Head of caudate nucleus (tissue), 42 donors: ENCODE data around the gene RABAC1.
"Not testable (repeated sequence)": the region's sequence is repeated elsewhere in the genome, so short reads cannot be mapped to it uniquely, and the experiment has no call there.

Source experiments
- DNase-seq, 42 donors: peaks; one replicate each; pipeline versions ENCODE4 v3.0.0 to v3.0.0-alpha.2; 2020 to 2021; ENCODE audit warnings: mixed read lengths in 7 of 42
- intact Hi-C: fragments of 100-400 bp; cut with DNase I; formaldehyde crosslinking; loops from one replicate; pipeline ENCODE4 v1.15.0; 2022

The RABAC1 gene

DNA sequence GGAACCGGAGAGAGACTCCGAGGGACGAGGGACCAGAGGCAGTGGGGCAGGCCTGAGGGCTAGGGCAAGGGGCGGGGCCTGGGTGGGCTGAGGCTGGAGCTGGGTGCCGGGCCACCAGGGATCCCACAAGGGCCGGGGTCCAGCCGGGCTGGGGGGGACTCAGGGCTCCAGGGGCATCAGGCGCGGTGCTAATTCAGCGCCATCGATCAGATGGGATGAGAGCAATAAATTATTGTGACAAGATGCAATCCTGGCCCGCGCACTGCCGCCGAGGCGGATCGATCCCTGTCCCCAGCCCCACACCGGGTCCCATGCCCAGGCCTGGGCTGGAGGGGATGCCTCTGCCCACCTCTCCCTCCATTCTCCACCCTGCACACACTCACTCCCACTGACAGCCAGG, 36.5 kb downstream of the RABAC1 start:
- no peak for DNase-seq
- intact Hi-C loops = no loop called here

GRCh38 chr19:41921577-41922576, 37.2 kb downstream of the RABAC1 start:
- no peak for DNase-seq

DNA sequence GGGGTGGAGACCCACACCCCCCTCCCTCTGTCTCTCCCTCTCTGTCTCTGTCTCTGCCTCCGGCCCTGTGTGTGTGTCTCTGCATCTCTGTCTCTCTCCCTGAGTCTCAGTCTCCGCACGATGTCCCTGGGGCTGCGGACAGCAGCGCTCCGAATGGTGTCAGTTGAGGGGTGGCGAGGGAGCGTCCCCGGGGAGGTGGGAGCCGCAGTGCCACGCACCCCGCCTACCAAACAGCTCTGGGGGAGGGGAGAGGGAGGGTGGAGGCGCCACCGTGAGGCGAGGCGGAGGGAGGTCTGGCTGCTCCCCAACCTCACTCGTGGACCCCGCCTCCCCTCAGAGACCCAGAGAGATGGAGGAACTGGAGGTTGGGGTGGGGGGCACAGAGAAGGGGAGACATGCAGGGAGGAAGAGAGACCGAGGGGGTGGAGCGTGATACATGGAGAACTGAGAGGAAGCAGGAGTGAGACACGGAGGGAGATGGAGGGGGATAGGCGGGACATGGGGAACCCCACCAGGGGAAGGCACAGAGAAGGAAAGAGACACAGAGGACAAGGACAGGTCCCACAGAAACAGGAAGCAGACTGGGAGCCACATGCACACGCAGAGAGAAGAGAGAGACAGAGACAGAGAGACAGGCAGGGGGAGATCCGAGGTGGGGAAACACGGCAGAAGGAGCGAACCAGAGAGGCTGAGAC, 38.1 kb downstream of the RABAC1 start:
- no peak for DNase-seq
- intact Hi-C loops = no loop called here

More at GRCh38 chr19:41921577-41922576, 37.2 kb downstream of the RABAC1 start:
- intact Hi-C loops = no loop called here

GRCh38 chr19:41919948-41920712, 39.0 kb downstream of the RABAC1 start:
- DNase-seq = no peak
- intact Hi-C loops = no loop called here

DNA sequence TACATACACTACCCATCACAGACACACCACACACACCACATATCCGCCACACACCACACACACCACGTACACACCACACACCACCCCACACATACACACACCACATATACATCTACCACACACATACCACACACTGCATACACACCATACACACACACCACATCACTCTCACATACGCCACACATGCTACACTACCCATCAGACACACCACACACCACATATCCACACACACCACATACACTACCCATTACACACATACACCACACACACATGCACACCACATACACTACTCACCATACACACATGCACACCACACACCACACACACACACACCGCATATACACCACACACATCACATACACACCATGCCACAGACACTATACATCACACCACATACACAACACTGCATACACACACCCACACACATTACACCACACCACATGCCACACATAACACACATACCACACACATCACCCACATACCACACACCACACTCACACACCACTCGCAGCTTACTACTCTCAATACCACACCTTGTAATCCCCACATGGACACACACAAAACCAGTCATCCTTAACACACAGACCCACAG, 40.4 kb downstream of the RABAC1 start:
- intact Hi-C loops = no loop called here
- DNase-seq = no peak

GRCh38 chr19:41918095-41918494, 41.0 kb downstream of the RABAC1 start:
- no peak for DNase-seq
- intact Hi-C loops = no loop called here

GRCh38 chr19:41917676-41918075, 41.4 kb downstream of the RABAC1 start:
- intact Hi-C loops = no loop called here
- DNase-seq = no peak

- no peak for DNase-seq
- intact Hi-C loops = no loop called here
These were observed 43.2 kb downstream of the RABAC1 start for GRCh38 chr19:41915776-41916414.

- DNase-seq = no peak
- intact Hi-C loops = no loop called here
These were observed 43.9 kb downstream of the RABAC1 start for GRCh38 chr19:41915021-41915775.

GRCh38 chr19:41914424-41914834, 44.7 kb downstream of the RABAC1 start:
- DNase-seq, intact Hi-C loops: not testable (repeated sequence)

- intact Hi-C loops = no loop called here
- no peak for DNase-seq
These were observed 45.3 kb downstream of the RABAC1 start for GRCh38 chr19:41913538-41914423.

DNA sequence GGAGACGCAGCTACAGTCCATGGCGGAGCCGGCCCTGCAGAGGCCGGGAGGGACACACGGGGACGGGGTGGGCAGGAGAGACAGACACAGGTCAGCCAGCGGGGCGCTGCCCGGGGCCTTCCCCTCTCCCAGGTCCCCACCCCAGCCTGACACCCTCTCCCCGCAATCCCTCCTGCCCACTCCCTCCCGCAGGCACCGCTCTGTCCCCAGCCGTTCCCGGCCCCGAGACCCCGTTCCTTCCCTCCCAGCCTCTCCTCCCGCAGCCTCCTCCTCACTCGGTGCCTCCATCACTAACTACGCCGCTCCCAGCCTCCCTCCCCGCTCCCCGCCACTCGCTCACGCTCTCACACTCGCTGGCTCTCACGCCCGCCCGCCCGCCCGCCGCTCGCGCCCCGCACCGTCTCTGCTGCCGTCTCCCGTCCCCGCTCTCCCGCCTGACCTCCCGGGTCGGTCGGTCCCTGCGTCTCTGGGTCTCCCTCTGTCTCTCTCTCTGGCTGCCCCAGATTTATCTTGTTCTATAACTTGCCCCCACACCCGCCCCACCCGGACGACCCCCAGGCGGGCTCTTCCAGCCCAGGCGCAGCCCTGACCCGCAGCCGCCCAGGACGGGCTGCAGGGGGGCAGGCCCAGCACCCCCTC, 46.1 kb downstream of the RABAC1 start:
- DNase-seq = peak in 2 of 42 donors; percentile 4 to 13
- intact Hi-C loops = no loop called here

- no peak for DNase-seq
- intact Hi-C loops = no loop called here
These were observed 47.0 kb downstream of the RABAC1 start for GRCh38 chr19:41911889-41912731.

DNA sequence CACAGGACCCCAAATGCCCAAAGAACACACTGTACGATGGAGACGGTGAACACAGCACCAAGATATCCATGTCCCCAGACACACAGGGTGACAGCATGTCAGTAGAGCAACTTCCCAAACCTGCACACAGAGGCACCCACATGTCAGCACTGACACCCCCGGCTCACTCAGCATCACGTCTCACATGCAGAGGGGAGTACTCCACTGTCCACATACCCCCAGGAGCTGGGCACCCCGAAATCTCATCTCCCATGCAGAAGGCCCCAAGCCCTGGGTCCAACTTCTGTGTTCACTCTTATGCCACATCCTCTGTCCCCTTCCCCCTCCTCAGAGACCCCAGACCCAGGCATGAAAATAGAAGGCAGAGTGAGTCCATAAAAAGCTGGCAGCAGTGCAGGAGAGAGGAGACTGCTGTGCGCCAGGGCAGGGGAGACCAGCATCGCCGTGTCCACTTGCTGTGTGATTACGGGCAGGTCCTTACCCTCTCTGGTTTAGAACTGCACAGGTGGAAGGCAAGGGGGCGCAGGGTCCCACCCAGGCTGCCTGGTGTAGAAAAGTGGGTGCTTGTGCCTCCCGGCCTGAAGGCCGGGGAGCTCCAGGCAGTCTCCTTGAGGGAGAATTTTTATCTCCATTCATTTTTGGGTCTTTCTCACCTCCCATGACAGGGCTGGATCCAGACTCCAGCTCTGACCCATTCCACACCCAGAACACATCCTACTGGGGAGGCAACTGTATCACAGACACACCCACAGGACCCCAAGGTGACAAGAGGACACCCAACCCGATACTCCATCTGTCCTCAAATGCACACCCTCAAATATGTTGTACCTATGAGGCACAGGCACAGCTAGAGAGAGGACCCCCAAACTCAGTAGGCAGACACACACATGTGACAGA, 47.9 kb downstream of the RABAC1 start:
- no peak for DNase-seq
- intact Hi-C loops = no loop called here
